ENCODE data around the gene EFNB2.

DNA sequence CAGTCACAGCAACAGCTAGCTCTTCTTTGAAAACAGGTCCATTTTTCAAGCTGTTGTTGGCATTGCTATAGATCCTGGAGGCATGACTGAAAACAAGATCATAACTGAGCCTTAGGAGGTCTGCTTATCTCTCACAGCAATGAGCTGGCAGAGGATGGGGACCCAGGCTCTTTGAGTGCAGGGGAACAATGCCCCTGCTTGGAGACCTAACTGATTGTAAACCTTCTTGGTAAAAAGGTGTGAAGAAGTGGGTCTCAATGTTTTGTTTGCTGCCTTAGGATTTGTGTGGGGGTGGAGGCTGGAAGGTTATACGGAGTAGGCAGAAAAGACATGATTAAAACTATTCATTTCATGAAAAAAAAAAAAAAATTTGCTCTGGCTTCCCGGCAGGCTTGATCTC, 94.6 kb downstream of the EFNB2 start:
- TF ChIP-seq, protein P1, sequence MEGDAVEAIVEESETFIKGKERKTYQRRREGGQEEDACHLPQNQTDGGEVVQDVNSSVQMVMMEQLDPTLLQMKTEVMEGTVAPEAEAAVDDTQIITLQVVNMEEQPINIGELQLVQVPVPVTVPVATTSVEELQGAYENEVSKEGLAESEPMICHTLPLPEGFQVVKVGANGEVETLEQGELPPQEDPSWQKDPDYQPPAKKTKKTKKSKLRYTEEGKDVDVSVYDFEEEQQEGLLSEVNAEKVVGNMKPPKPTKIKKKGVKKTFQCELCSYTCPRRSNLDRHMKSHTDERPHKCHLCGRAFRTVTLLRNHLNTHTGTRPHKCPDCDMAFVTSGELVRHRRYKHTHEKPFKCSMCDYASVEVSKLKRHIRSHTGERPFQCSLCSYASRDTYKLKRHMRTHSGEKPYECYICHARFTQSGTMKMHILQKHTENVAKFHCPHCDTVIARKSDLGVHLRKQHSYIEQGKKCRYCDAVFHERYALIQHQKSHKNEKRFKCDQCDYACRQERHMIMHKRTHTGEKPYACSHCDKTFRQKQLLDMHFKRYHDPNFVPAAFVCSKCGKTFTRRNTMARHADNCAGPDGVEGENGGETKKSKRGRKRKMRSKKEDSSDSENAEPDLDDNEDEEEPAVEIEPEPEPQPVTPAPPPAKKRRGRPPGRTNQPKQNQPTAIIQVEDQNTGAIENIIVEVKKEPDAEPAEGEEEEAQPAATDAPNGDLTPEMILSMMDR (IDR thresholded peaks at IDR 0.05), result no peak
- no peak for TF ChIP-seq POLR2A (IDR thresholded peaks at IDR 0.05)

Data from body of pancreas (tissue), 4 donors.